ENCODE data around the gene HSPB8.

The HSPB8 gene

DNA sequence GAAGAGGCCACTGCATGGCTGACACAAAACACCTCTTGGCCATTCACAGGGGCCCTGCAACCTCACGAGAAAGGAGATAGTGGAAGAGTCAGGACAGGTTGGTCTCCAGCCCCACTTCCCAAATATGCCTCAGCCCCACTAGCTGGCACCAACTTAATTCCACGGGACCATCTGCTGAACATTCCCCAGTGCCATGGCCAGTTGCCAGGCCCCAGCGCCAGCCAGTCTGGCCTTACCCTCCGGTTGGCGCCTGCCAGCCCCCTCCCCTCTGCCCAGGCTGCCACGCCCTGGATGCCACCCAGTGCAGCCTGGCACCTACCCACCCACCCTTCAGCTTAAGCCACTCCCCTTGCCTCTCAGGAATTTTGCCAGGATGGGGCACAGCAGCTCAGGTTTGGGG is 21.2 kb upstream of the HSPB8 start:
- TF ChIP-seq, protein P1, sequence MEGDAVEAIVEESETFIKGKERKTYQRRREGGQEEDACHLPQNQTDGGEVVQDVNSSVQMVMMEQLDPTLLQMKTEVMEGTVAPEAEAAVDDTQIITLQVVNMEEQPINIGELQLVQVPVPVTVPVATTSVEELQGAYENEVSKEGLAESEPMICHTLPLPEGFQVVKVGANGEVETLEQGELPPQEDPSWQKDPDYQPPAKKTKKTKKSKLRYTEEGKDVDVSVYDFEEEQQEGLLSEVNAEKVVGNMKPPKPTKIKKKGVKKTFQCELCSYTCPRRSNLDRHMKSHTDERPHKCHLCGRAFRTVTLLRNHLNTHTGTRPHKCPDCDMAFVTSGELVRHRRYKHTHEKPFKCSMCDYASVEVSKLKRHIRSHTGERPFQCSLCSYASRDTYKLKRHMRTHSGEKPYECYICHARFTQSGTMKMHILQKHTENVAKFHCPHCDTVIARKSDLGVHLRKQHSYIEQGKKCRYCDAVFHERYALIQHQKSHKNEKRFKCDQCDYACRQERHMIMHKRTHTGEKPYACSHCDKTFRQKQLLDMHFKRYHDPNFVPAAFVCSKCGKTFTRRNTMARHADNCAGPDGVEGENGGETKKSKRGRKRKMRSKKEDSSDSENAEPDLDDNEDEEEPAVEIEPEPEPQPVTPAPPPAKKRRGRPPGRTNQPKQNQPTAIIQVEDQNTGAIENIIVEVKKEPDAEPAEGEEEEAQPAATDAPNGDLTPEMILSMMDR (IDR thresholded peaks at IDR 0.05), result no peak
- no peak for TF ChIP-seq ZFX (IDR thresholded peaks at IDR 0.05; ENCODE audit: borderline replicate concordance)
- H3K27ac ChIP-seq, result peak overlapping the region; percentile 66

- TF ChIP-seq, protein P1 (IDR thresholded peaks at IDR 0.05), result no peak
- TF ChIP-seq ZFX (IDR thresholded peaks at IDR 0.05; ENCODE audit: borderline replicate concordance), result no peak
- peak overlapping the region; percentile 66 for H3K27ac ChIP-seq
Observed at GRCh38 chr12:119157978-119158377, 20.8 kb upstream of the HSPB8 start.

GRCh38 chr12:119158402-119158801 is 20.3 kb upstream of the HSPB8 start:
- TF ChIP-seq, protein P1 (IDR thresholded peaks at IDR 0.05), result no peak
- TF ChIP-seq ZFX (IDR thresholded peaks at IDR 0.05; ENCODE audit: borderline replicate concordance), result no peak
- H3K27ac ChIP-seq, result peak overlapping the region; percentile 66

DNA sequence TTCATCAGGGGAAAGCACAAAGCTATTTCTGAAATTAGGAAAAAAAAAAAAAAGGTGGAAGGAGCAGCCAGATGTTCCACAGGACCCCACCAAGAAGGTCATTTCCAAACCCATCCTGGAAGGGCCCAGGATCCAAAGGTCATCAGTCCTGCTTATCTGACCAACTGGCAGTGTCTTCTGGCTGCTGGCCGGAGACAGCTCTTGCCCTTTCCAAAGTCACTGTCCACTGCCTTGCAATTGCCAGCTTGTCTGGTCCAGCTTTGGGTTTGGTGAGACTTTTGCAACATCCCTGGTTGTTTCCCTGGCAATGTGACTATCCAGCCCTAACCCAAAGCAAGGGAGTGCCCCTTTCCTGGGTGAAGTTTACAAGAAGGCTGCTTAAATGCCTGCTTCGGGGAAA is 18.9 kb upstream of the HSPB8 start:
- TF ChIP-seq, protein P1 (IDR thresholded peaks at IDR 0.05), result no peak
- TF ChIP-seq ZFX (IDR thresholded peaks at IDR 0.05; ENCODE audit: borderline replicate concordance), result no peak
- peak overlapping the region; percentile 38; the same call in 1 of the 2 replicates for H3K27ac ChIP-seq

DNA sequence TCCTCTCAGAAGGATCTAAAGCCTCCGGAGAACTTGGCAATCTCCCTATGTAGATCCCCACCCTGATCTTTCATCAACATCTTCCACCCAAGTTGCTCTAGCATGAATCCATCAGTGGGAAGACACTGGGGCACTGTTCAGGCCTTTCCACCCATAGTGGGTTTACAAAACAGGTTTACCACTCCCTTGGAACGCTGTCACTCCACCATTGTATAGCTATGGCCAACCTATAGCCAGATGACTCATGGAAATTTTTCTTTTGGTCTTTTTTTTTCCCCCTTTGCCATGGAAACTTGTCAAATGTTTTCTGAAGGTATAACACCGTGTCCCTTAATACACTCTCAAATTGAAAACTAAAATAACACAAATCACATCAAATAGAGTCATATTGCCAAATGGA is 10.8 kb upstream of the HSPB8 start:
- TF ChIP-seq ZFX (IDR thresholded peaks at IDR 0.05; ENCODE audit: borderline replicate concordance), result no peak
- TF ChIP-seq, protein P1 (IDR thresholded peaks at IDR 0.05), result no peak
- no peak overlapping the region for H3K27ac ChIP-seq

DNA sequence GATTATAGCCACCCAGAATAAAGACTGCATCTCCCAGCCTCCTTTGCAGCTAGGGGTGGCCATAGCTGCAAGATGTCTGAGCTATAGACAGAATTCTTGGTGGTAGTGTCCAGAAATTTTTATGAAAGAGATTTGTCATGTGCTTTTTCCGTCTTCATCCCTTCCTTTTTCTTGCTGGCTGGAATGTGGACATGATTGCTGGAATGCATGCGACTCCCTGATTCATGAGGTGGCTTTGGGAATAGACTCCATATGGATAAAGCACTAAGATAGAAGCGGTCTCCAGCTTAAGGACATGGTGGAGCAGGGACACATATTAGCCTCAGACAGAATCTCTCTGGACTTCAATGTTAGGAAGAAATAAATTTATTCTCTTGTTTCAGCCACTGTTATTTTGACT is 10.0 kb upstream of the HSPB8 start:
- TF ChIP-seq ZFX (IDR thresholded peaks at IDR 0.05; ENCODE audit: borderline replicate concordance), result no peak
- TF ChIP-seq, protein P1 (IDR thresholded peaks at IDR 0.05), result no peak
- no peak overlapping the region for H3K27ac ChIP-seq

GRCh38 chr12:119169150-119169549 is 9.6 kb upstream of the HSPB8 start:
- H3K27ac ChIP-seq, result no peak overlapping the region; the same call in 1 of the 2 replicates
- TF ChIP-seq ZFX (IDR thresholded peaks at IDR 0.05; ENCODE audit: borderline replicate concordance), result no peak
- TF ChIP-seq, protein P1 (IDR thresholded peaks at IDR 0.05), result no peak
